ENCODE measurements around the gene SCAMP2.
A peak's percentile ranks its signal among the peaks of the same experiment; 100 is the strongest.
"Not testable (repeated sequence)": the region's sequence is repeated elsewhere in the genome, so short reads cannot be mapped to it uniquely, and the experiment has no call there.

Gene SCAMP2

GRCh38 chr15:74902295-74903075, 29.3 kb upstream of the SCAMP2 start:
- H3K27ac ChIP-seq = no peak overlapping the region
- H3K9me3 ChIP-seq (ENCODE audit: severe bottlenecking) = no peaks in the 10 kb centered on the region
- TF ChIP-seq, protein P1, sequence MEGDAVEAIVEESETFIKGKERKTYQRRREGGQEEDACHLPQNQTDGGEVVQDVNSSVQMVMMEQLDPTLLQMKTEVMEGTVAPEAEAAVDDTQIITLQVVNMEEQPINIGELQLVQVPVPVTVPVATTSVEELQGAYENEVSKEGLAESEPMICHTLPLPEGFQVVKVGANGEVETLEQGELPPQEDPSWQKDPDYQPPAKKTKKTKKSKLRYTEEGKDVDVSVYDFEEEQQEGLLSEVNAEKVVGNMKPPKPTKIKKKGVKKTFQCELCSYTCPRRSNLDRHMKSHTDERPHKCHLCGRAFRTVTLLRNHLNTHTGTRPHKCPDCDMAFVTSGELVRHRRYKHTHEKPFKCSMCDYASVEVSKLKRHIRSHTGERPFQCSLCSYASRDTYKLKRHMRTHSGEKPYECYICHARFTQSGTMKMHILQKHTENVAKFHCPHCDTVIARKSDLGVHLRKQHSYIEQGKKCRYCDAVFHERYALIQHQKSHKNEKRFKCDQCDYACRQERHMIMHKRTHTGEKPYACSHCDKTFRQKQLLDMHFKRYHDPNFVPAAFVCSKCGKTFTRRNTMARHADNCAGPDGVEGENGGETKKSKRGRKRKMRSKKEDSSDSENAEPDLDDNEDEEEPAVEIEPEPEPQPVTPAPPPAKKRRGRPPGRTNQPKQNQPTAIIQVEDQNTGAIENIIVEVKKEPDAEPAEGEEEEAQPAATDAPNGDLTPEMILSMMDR (IDR thresholded peaks at IDR 0.05; ENCODE audit: low read depth, low read length) = no peak
- H3K36me3 ChIP-seq = peaks cover 83% of the 10 kb centered on the region
- no peaks in the 10 kb centered on the region for H3K27me3 ChIP-seq (ENCODE audit: insufficient read depth, low read depth, severe bottlenecking)
- no peak for DNase-seq
- H3K4me3 ChIP-seq (ENCODE audit: low read depth, low read length) = no peak overlapping the region

- peaks cover 92% of the 10 kb centered on the region for H3K36me3 ChIP-seq
- H3K27ac ChIP-seq = no peak overlapping the region
Measured at GRCh38 chr15:74901612-74902063, 28.5 kb upstream of the SCAMP2 start.

GRCh38 chr15:74897300-74897701, 24.1 kb upstream of the SCAMP2 start:
- Histone ChIP-seq H3K27me3 (ENCODE audit: insufficient read depth, low read depth, severe bottlenecking) (no peaks in the 10 kb centered on the region), H3K27ac (no peak overlapping the region), H3K36me3 (peaks cover 80% of the 10 kb centered on the region), H3K4me3 (ENCODE audit: low read depth, low read length) (no peak overlapping the region), H3K9me3 (ENCODE audit: severe bottlenecking) (no peaks in the 10 kb centered on the region)
- TF ChIP-seq, protein P1 (IDR thresholded peaks at IDR 0.05; ENCODE audit: low read depth, low read length) = no peak
- no peak for DNase-seq

More at GRCh38 chr15:74901612-74902063, 28.5 kb upstream of the SCAMP2 start:
- Histone ChIP-seq H3K9me3 (ENCODE audit: severe bottlenecking) (no peaks in the 10 kb centered on the region), H3K27me3 (ENCODE audit: insufficient read depth, low read depth, severe bottlenecking) (no peaks in the 10 kb centered on the region), H3K4me3 (ENCODE audit: low read depth, low read length) (no peak overlapping the region)
- DNase-seq = peak; percentile 54
- TF ChIP-seq, protein P1 (IDR thresholded peaks at IDR 0.05; ENCODE audit: low read depth, low read length) = peak; percentile 61

DNA sequence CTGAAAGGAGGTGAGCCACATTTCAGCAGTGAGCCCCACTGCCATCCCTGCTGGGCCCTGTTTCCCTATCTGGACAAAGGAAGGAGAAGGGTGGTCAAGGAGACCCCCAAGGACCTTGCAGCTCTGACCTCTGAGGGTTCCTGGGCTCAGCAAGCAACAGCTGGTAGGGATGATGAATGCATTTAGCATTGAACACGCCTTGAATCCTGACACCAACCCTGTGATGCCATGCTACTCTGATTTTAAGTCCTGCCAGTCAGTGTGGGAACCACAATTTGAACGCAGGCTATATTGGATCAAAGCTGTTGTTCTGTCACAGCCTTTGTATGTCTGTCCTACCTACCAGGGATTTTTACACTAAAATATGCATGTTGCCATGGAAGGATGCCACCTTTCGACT, 23.2 kb upstream of the SCAMP2 start:
- H3K36me3 ChIP-seq = peaks cover 80% of the 10 kb centered on the region
- no peaks in the 10 kb centered on the region for H3K9me3 ChIP-seq (ENCODE audit: severe bottlenecking)
- TF ChIP-seq, protein P1 (IDR thresholded peaks at IDR 0.05; ENCODE audit: low read depth, low read length) = no peak
- 0 out of 2 replicates have a peak overlapping the region, but pooled peaks have one; percentile 12 for H3K27ac ChIP-seq
- no peaks in the 10 kb centered on the region for H3K27me3 ChIP-seq (ENCODE audit: insufficient read depth, low read depth, severe bottlenecking)
- DNase-seq = no peak
- no peak overlapping the region for H3K4me3 ChIP-seq (ENCODE audit: low read depth, low read length)

- Histone ChIP-seq H3K4me3 (ENCODE audit: low read depth, low read length) (no peak overlapping the region), H3K9me3 (ENCODE audit: severe bottlenecking) (no peaks in the 10 kb centered on the region), H3K27me3 (ENCODE audit: insufficient read depth, low read depth, severe bottlenecking) (no peaks in the 10 kb centered on the region), H3K27ac (no peak overlapping the region), H3K36me3 (peaks cover 79% of the 10 kb centered on the region)
- TF ChIP-seq, protein P1 (IDR thresholded peaks at IDR 0.05; ENCODE audit: low read depth, low read length) = no peak
- DNase-seq = no peak
Measured at GRCh38 chr15:74895830-74896229, 22.7 kb upstream of the SCAMP2 start.

GRCh38 chr15:74894383-74894782, 21.2 kb upstream of the SCAMP2 start:
- not testable (repeated sequence) for H3K9me3 ChIP-seq (ENCODE audit: severe bottlenecking); H3K4me3 ChIP-seq (ENCODE audit: low read depth, low read length); DNase-seq; H3K27me3 ChIP-seq (ENCODE audit: insufficient read depth, low read depth, severe bottlenecking); H3K27ac ChIP-seq
- H3K36me3 ChIP-seq = peaks cover 65% of the 10 kb centered on the region
